NCI-H2227 treated with DMSO at 0.1 percent for 48 hours (cell line): Measurements from ENCODE around the gene TC2N.
"Not testable (repeated sequence)": the region's sequence is repeated elsewhere in the genome, so short reads cannot be mapped to it uniquely, and the experiment has no call there.

Experiments used
- DNase-seq: peaks from one replicate; lab custom pipeline; 2025; lab: John Stamatoyannopoulos, UW

Gene TC2N

GRCh38 chr14:91889477-91890211, 22.3 kb upstream of the TC2N start:
- DNase-seq: no peak

- DNase-seq: no peak
These were observed 21.5 kb upstream of the TC2N start for GRCh38 chr14:91888641-91889476.

- DNase-seq: no peak
These were observed 19.6 kb upstream of the TC2N start for GRCh38 chr14:91886961-91887360.

- DNase-seq: no peak
These were observed 18.5 kb upstream of the TC2N start for GRCh38 chr14:91885839-91886238.

- no peak for DNase-seq
These were observed 17.9 kb upstream of the TC2N start for GRCh38 chr14:91885113-91885712.

GRCh38 chr14:91884664-91885063, 17.3 kb upstream of the TC2N start:
- DNase-seq: no peak

GRCh38 chr14:91883753-91884152, 16.4 kb upstream of the TC2N start:
- DNase-seq: no peak

- no peak for DNase-seq
These were observed 15.4 kb upstream of the TC2N start for GRCh38 chr14:91882776-91883175.

- no peak for DNase-seq
These were observed 15.0 kb upstream of the TC2N start for GRCh38 chr14:91882369-91882768.

- no peak for DNase-seq
These were observed 11.9 kb upstream of the TC2N start for GRCh38 chr14:91879196-91879595.

- no peak for DNase-seq
These were observed 10.9 kb upstream of the TC2N start for GRCh38 chr14:91878274-91878673.

GRCh38 chr14:91877376-91877915, 10.1 kb upstream of the TC2N start:
- no peak for DNase-seq

GRCh38 chr14:91876492-91876891, 9.2 kb upstream of the TC2N start:
- DNase-seq: no peak

- DNase-seq: no peak
These were observed 8.4 kb upstream of the TC2N start for GRCh38 chr14:91875525-91876286.

- DNase-seq: no peak
These were observed 6.4 kb upstream of the TC2N start for GRCh38 chr14:91873471-91874415.

- DNase-seq: no peak
These were observed 5.5 kb upstream of the TC2N start for GRCh38 chr14:91872517-91873470.

- no peak for DNase-seq
These were observed 4.7 kb upstream of the TC2N start for GRCh38 chr14:91872011-91872501.

- not testable (repeated sequence) for DNase-seq
These were observed 4.1 kb upstream of the TC2N start for GRCh38 chr14:91871401-91871800.

- DNase-seq: no peak
These were observed 3.6 kb upstream of the TC2N start for GRCh38 chr14:91870890-91871289.
